A673 (cell line): ENCODE measurements around the gene COPZ1.

Source experiments
- CTCF ChIP-seq: fragments of 300-800, 200-600 bp; sonication (generic); conservative IDR thresholded peaks from 2 replicates; pipeline ENCODE4 v1.5.1; 2017; ENCODE audit warnings: low read depth, mild to moderate bottlenecking, antibody characterized with exemption, low read length, moderate library complexity, mixed read lengths
- EZH2 ChIP-seq: fragments of 200-600 bp; sonication (generic); IDR thresholded peaks from 2 replicates; pipeline ENCODE4 v1.6.1; 2017; ENCODE audit warnings: borderline replicate concordance, low read depth, mild to moderate bottlenecking, mixed read lengths, antibody characterized with exemption, low read length; ENCODE audit not compliant: poor library complexity, severe bottlenecking

DNA sequence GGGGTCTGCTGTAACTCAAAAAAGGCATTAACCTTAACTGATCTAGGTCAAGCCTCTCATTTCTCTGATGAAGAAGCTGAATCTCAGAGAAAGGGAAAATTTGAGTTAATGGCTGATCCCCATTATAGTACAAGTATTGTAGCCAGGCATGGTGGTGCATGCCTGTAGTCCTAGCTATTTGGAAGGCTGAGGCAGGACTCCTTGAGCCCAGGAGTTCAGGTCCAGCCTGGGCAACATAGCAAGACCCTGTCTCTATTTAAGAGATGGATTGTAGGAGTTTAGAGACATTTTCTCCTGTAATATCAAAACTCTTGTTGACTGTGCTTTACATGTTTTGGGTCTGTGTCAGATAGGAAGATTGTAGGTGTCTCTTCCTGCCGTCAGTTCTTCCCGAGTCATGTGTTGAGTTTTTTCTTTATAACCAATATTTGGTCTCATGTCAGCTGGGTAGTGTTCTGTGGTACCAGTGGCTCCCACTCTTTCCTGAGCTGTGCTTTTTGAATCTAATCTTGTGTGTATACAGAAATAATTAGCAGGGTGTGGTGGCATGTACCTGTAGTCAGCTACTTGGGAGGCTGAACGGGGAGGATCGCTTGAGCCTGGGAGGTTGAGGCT is 8.6 kb downstream of the COPZ1 start:
- TF ChIP-seq CTCF (no peak), EZH2 (no peak)
